Measurements from ENCODE around the gene CPNE5.
A peak's percentile ranks its signal among the peaks of the same experiment; 100 is the strongest.

- TF ChIP-seq ILF3 (IDR thresholded peaks at IDR 0.05; ENCODE audit: borderline replicate concordance) = no peak
- no peak for TF ChIP-seq KLF1 (tag; IDR thresholded peaks at IDR 0.05)
- peak; percentile 28; the same call in 1 of the 2 replicates for TF ChIP-seq CEBPB (tag; IDR thresholded peaks at IDR 0.05)
- TF ChIP-seq EZH2 (IDR thresholded peaks at IDR 0.05; ENCODE audit: borderline replicate concordance, low read depth, low read length) = no peak
- no peak for TF ChIP-seq ESRRA (IDR thresholded peaks at IDR 0.05; ENCODE audit: borderline replicate concordance, low read depth)
- TF ChIP-seq ZNF12 (CRISPR knock-in tag; IDR thresholded peaks at IDR 0.05) = no peak
Measured at GRCh38 chr6:36697481-36697903, 141.8 kb downstream of the CPNE5 start, which contains the start of gene RAB44.
